ENCODE data around the gene CYB561D1. TPM values are rescaled to one million over a fixed set of nuclear protein-coding genes. Genes with fewer than 3 reads are reported as not detected.

CYB561D1 gene
- total RNA-seq, 3 donors from 2014 or later, result 6.6 to 9.1 (median 8.2) TPM

GRCh38 chr1:109457819-109458218 is 36.1 kb upstream of the CYB561D1 start:
- Histone ChIP-seq H3K4me1 (no peaks in the 10 kb centered on the region), H3K27ac (no peak overlapping the region), H3K27me3 (peaks cover 0 to 18% of the 10 kb centered on the region in 2 donors), H3K4me3 (no peak overlapping the region), H3K36me3 (no peaks in the 10 kb centered on the region), H3K9me3 (peaks cover 0 to 8% of the 10 kb centered on the region in 2 donors)
- no peak for DNase-seq (ENCODE audit: low spot score in 2 of 2)
- TF ChIP-seq POLR2AphosphoS5 (IDR thresholded peaks at IDR 0.05) (no peak), CTCF (IDR thresholded peaks at IDR 0.05) (no peak), POLR2A (IDR thresholded peaks at IDR 0.05) (no peak)
- intact Hi-C loops (cut with DNase I; ENCODE audit: low total_unique reads), result no loop called here

- Histone ChIP-seq H3K27ac (no peak overlapping the region), H3K36me3 (no peaks in the 10 kb centered on the region), H3K4me1 (no peaks in the 10 kb centered on the region), H3K9me3 (no peaks in the 10 kb centered on the region), H3K4me3 (peak overlapping the region; percentile 49 to 69 (median 54)), H3K27me3 (peaks cover 3 to 65% of the 10 kb centered on the region in 2 donors)
- no peak for DNase-seq (ENCODE audit: low spot score in 2 of 2)
- no peak for TF ChIP-seq POLR2AphosphoS5 (IDR thresholded peaks at IDR 0.05)
- TF ChIP-seq CTCF (IDR thresholded peaks at IDR 0.05), result no peak
- no peak for TF ChIP-seq POLR2A (IDR thresholded peaks at IDR 0.05)
- intact Hi-C loops (cut with DNase I; ENCODE audit: low total_unique reads), result no loop called here
Observed at GRCh38 chr1:109466125-109466451, 27.8 kb upstream of the CYB561D1 start.

GRCh38 chr1:109466452-109467300 is 27.2 kb upstream of the CYB561D1 start, which contains the start of gene SYPL2:
Gene SYPL2 (plus strand): TSS chr1:109466546. CDS start chr1:109466844, 298 bp downstream.
- H3K4me3 ChIP-seq, result peak within 1 kb of the TSS; percentile 49 to 69 (median 54)
- intact Hi-C loops (cut with DNase I; ENCODE audit: low total_unique reads), result no loop called here
- no peak for TF ChIP-seq CTCF (IDR thresholded peaks at IDR 0.05)
- no peak for TF ChIP-seq POLR2AphosphoS5 (IDR thresholded peaks at IDR 0.05)
- no peak for TF ChIP-seq POLR2A (IDR thresholded peaks at IDR 0.05)
- H3K4me1 ChIP-seq, result no peaks in the 10 kb centered on the region
- no peaks in the 10 kb centered on the region for H3K36me3 ChIP-seq
- no peak within 1 kb of the TSS for H3K27ac ChIP-seq
- DNase-seq (ENCODE audit: low spot score in 2 of 2), result no peak
- H3K9me3 ChIP-seq, result no peaks in the 10 kb centered on the region
- peaks cover 3 to 60% of the 10 kb centered on the region in 2 donors for H3K27me3 ChIP-seq

GRCh38 chr1:109467301-109467777 is 26.6 kb upstream of the CYB561D1 start:
- intact Hi-C loops (cut with DNase I; ENCODE audit: low total_unique reads), result no loop called here
- Histone ChIP-seq H3K9me3 (no peaks in the 10 kb centered on the region), H3K36me3 (no peaks in the 10 kb centered on the region), H3K27me3 (peaks cover 3 to 55% of the 10 kb centered on the region in 2 donors), H3K4me1 (no peaks in the 10 kb centered on the region), H3K4me3 (peak overlapping the region; percentile 49 to 69 (median 54)), H3K27ac (no peak overlapping the region)
- TF ChIP-seq POLR2A (IDR thresholded peaks at IDR 0.05) (no peak), CTCF (IDR thresholded peaks at IDR 0.05) (no peak), POLR2AphosphoS5 (IDR thresholded peaks at IDR 0.05) (no peak)
- no peak for DNase-seq (ENCODE audit: low spot score in 2 of 2)

GRCh38 chr1:109468061-109468460 is 25.8 kb upstream of the CYB561D1 start:
- TF ChIP-seq POLR2A (IDR thresholded peaks at IDR 0.05) (no peak), POLR2AphosphoS5 (IDR thresholded peaks at IDR 0.05) (no peak), CTCF (IDR thresholded peaks at IDR 0.05) (no peak)
- Histone ChIP-seq H3K27ac (no peak overlapping the region), H3K27me3 (peaks cover 3 to 51% of the 10 kb centered on the region in 2 donors), H3K4me1 (no peaks in the 10 kb centered on the region), H3K4me3 (no peak overlapping the region), H3K9me3 (no peaks in the 10 kb centered on the region), H3K36me3 (no peaks in the 10 kb centered on the region)
- no peak for DNase-seq (ENCODE audit: low spot score in 2 of 2)
- intact Hi-C loops (cut with DNase I; ENCODE audit: low total_unique reads), result no loop called here

Data from breast epithelium (tissue), 4 donors.